ENCODE data around the gene DNAJC10.

The DNAJC10 gene

DNA sequence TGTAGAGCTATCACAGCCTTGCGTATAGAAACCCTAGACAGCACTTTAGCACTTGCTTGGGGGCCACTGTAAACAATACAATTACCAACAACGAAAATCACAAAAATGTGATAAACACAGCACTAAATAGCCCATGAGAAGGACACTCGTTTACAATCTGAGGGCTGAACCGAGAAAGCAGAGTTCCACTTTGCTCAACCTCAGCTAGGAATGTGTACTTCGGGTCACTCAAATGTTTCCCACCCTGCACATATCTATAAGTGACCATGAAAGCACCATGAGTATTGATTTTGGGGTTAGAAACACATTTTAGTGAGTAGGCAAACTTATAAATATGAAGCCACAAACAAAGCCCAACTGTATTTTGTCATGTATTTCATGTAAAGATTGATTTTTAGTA is 88.1 kb downstream of the DNAJC10 start:
- H3K36me3 ChIP-seq (ENCODE audit: control insufficient read depth, insufficient read depth, low read length) = no peaks in the 10 kb centered on the region
- TF ChIP-seq CTCF (IDR thresholded peaks at IDR 0.05; ENCODE audit: insufficient read depth, low read length, poor library complexity, severe bottlenecking) = no peak
- DNase-seq (ENCODE audit: extremely low read depth, insufficient read length) = no peak
- H3K4me3 ChIP-seq (replicated peaks; ENCODE audit: low read depth, low read length) = no peak overlapping the region
- H3K27me3 ChIP-seq (replicated peaks; ENCODE audit: control insufficient read depth, insufficient read depth, low read length) = no peaks in the 10 kb centered on the region

GRCh38 chr2:182807319-182807718 is 91.3 kb downstream of the DNAJC10 start:
- Histone ChIP-seq H3K36me3 (ENCODE audit: control insufficient read depth, insufficient read depth, low read length) (no peaks in the 10 kb centered on the region), H3K27me3 (replicated peaks; ENCODE audit: control insufficient read depth, insufficient read depth, low read length) (no peaks in the 10 kb centered on the region; the same call in 1 of the 2 replicates), H3K4me3 (replicated peaks; ENCODE audit: low read depth, low read length) (no peak overlapping the region)
- no peak for DNase-seq (ENCODE audit: extremely low read depth, insufficient read length)
- TF ChIP-seq CTCF (IDR thresholded peaks at IDR 0.05; ENCODE audit: insufficient read depth, low read length, poor library complexity, severe bottlenecking) = no peak

- H3K27me3 ChIP-seq (replicated peaks; ENCODE audit: control insufficient read depth, insufficient read depth, low read length) = no peaks in the 10 kb centered on the region; the same call in 1 of the 2 replicates
Measured at GRCh38 chr2:182810087-182810486, 94.0 kb downstream of the DNAJC10 start.

DNA sequence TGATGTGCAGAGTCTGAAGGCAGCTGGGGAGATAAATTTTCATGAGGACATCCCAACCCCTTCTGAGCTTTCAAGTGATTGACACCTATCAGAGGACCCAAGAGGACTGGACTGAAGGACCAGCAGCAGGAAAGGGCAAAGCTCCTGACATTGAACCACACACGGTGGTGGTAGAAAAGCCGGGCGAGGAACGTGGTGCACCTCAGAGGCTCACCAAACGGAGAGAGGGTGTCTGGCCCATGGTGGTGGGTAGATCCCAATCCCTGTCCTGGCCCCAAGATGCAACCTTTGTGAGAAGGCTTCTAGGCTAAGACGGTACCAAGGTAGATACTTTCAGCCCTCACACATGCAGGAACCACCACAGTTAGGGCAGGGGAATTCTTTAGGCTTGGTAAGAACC is 98.3 kb downstream of the DNAJC10 start:
- Histone ChIP-seq H3K36me3 (ENCODE audit: control insufficient read depth, insufficient read depth, low read length) (no peaks in the 10 kb centered on the region), H3K4me3 (replicated peaks; ENCODE audit: low read depth, low read length) (no peak overlapping the region), H3K27me3 (replicated peaks; ENCODE audit: control insufficient read depth, insufficient read depth, low read length) (no peaks in the 10 kb centered on the region; the same call in 1 of the 2 replicates)
- TF ChIP-seq CTCF (IDR thresholded peaks at IDR 0.05; ENCODE audit: insufficient read depth, low read length, poor library complexity, severe bottlenecking) = no peak
- no peak for DNase-seq (ENCODE audit: extremely low read depth, insufficient read length)

More at GRCh38 chr2:182810087-182810486, 94.0 kb downstream of the DNAJC10 start:
- no peaks in the 10 kb centered on the region for H3K36me3 ChIP-seq (ENCODE audit: control insufficient read depth, insufficient read depth, low read length)
- no peak for TF ChIP-seq CTCF (IDR thresholded peaks at IDR 0.05; ENCODE audit: insufficient read depth, low read length, poor library complexity, severe bottlenecking)
- no peak for DNase-seq (ENCODE audit: extremely low read depth, insufficient read length)
- H3K4me3 ChIP-seq (replicated peaks; ENCODE audit: low read depth, low read length) = no peak overlapping the region

DNA sequence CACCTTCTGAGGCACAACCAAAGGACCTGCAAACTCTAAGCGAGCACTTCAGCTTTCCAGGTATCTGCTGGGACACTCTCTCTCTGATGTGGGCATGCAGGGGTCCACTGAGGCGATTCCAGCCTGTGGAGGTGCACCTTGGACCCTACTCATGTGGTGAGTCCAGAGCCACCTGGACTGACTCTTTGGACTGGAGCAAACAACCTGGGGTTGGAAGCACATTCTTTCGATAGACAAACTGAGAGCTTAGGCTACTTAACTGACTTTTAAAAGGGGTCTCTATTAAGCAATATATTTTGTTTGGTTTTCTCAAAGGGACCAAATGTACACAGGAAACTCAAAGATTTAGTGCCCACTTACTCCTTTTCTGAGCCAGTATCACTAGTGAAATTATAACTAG is 98.7 kb downstream of the DNAJC10 start:
- Histone ChIP-seq H3K4me3 (replicated peaks; ENCODE audit: low read depth, low read length) (no peak overlapping the region), H3K27me3 (replicated peaks; ENCODE audit: control insufficient read depth, insufficient read depth, low read length) (no peaks in the 10 kb centered on the region; the same call in 1 of the 2 replicates), H3K36me3 (ENCODE audit: control insufficient read depth, insufficient read depth, low read length) (no peaks in the 10 kb centered on the region)
- TF ChIP-seq CTCF (IDR thresholded peaks at IDR 0.05; ENCODE audit: insufficient read depth, low read length, poor library complexity, severe bottlenecking) = no peak
- DNase-seq (ENCODE audit: extremely low read depth, insufficient read length) = no peak

GRCh38 chr2:182816866-182817265 is 100.8 kb downstream of the DNAJC10 start:
- no peak for TF ChIP-seq CTCF (IDR thresholded peaks at IDR 0.05; ENCODE audit: insufficient read depth, low read length, poor library complexity, severe bottlenecking)
- Histone ChIP-seq H3K36me3 (ENCODE audit: control insufficient read depth, insufficient read depth, low read length) (no peaks in the 10 kb centered on the region), H3K27me3 (replicated peaks; ENCODE audit: control insufficient read depth, insufficient read depth, low read length) (no peaks in the 10 kb centered on the region), H3K4me3 (replicated peaks; ENCODE audit: low read depth, low read length) (no peak overlapping the region)
- DNase-seq (ENCODE audit: extremely low read depth, insufficient read length) = no peak
